ENCODE results near the gene IGSF23. TPM values are rescaled to one million over a fixed set of nuclear protein-coding genes. Genes with fewer than 3 reads are reported as not detected.

IGSF23 gene
- total and polyA plus RNA-seq, 11 donors: 0.21 to 3.5 (median 0.83) TPM; not detected in 8

DNA sequence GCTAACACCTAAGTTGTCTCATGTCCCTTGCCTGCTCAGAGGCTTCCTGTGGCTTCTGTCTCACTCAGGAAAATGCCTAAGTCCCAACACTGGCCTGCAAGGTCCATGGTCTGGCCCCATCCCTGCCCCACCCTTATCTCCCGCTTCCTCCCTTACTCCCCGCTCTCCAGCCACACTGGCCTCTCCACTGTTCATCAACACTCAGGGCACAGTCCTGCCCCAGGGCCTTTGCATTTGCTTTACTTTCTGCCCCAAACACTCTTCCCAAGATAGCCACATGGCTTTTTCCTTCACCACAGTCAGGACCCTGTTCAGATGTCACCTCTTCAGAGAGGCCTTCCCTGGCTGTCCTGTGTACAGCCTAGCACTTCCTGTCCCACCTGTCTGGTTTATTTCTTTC lies 32.1 kb upstream of the IGSF23 start:
- intact Hi-C loops (cut with DNase I): no loop called here
- ATAC-seq (no peak), DNase-seq (no peak)
- no peak overlapping the region for H3K27ac ChIP-seq
- no peaks in the 10 kb centered on the region for H3K4me1 ChIP-seq
- no peak overlapping the region for H3K4me3 ChIP-seq
- no peaks in the 10 kb centered on the region for H3K36me3 ChIP-seq
- no peaks in the 10 kb centered on the region for H3K9me3 ChIP-seq
- TF ChIP-seq, protein P1, sequence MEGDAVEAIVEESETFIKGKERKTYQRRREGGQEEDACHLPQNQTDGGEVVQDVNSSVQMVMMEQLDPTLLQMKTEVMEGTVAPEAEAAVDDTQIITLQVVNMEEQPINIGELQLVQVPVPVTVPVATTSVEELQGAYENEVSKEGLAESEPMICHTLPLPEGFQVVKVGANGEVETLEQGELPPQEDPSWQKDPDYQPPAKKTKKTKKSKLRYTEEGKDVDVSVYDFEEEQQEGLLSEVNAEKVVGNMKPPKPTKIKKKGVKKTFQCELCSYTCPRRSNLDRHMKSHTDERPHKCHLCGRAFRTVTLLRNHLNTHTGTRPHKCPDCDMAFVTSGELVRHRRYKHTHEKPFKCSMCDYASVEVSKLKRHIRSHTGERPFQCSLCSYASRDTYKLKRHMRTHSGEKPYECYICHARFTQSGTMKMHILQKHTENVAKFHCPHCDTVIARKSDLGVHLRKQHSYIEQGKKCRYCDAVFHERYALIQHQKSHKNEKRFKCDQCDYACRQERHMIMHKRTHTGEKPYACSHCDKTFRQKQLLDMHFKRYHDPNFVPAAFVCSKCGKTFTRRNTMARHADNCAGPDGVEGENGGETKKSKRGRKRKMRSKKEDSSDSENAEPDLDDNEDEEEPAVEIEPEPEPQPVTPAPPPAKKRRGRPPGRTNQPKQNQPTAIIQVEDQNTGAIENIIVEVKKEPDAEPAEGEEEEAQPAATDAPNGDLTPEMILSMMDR (IDR thresholded peaks at IDR 0.05): no peak
- no peak for TF ChIP-seq POLR2A (IDR thresholded peaks at IDR 0.05)
- WGBS, 4 donors: 90 to 96% (median 93%) methylated on average over 2 of the region's 2 CpGs
- no peaks in the 10 kb centered on the region for H3K27me3 ChIP-seq

GRCh38 chr19:44582581-44583265 lies 30.6 kb upstream of the IGSF23 start:
- WGBS, 4 donors: 21 to 28% (median 26%) methylated on average over 10 of the region's 10 CpGs
- intact Hi-C loops (cut with DNase I): no loop called here
- H3K27me3 ChIP-seq: no peaks in the 10 kb centered on the region

DNA sequence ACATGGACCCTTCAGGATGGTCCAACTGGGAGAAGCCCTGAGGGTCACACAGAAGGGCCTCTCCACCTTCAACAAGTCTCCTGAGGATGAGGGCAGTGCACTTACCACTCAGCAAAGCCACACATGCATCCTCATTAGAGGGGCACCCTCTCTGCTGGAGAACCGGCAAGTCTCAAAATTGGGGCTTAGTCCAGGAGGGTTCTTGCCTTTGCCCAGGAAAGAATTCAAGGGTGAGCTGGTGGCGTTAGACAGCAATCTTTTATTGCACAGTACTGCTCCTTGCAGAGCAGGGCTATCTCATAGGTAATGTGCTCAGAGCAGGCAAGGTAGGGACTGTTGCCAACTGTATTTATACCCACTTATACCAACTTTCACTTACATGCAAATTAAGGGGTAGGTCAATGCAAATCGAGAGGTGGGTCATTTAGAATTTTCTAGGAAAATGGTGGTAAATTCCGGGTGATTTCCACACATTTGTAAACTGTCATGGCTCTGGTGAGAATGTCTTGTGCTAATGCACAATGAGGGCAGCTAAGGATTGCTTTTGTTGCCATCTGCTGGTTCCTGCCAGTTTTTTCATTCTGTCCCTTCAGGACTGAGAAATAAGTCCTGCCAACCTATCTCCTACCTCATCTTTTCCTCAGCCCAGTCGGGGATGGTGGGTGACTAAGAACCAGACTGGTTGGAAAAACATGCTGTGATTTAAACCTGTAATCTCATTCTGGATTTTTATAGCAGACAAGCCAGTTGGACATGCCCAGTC lies 27.8 kb upstream of the IGSF23 start:
- intact Hi-C loops (cut with DNase I): loop anchor here in 1 of 10 donors (5.0 kb wide), 1 partner anchor 67 kb away; no protein-coding TSS in a partner anchor
- ATAC-seq (no peak), DNase-seq (no peak)
- H3K4me1 ChIP-seq: peaks cover 0 to 15% (median 1%) of the 10 kb centered on the region in 12 donors
- H3K4me3 ChIP-seq: no peak overlapping the region
- 83 to 89% (median 87%) methylated on average over 5 of the region's 5 CpGs for WGBS, 4 donors
- H3K36me3 ChIP-seq: no peaks in the 10 kb centered on the region
- no peak overlapping the region for H3K27ac ChIP-seq
- TF ChIP-seq POLR2A (IDR thresholded peaks at IDR 0.05): no peak
- TF ChIP-seq, protein P1 (IDR thresholded peaks at IDR 0.05): no peak
- H3K9me3 ChIP-seq: peaks cover 0 to 4% (median 0%) of the 10 kb centered on the region in 12 donors
- H3K27me3 ChIP-seq: no peaks in the 10 kb centered on the region

More at GRCh38 chr19:44582581-44583265, 30.6 kb upstream of the IGSF23 start:
- Histone ChIP-seq H3K9me3 (peaks cover 0 to 2% (median 0%) of the 10 kb centered on the region in 12 donors), H3K27ac (no peak overlapping the region), H3K4me3 (no peak overlapping the region), H3K36me3 (no peaks in the 10 kb centered on the region), H3K4me1 (peaks cover 0 to 3% (median 0%) of the 10 kb centered on the region in 12 donors)
- DNase-seq (peak in 1 of 5 donors; percentile 49), ATAC-seq (peak in 1 of 4 donors; percentile 49)
- TF ChIP-seq POLR2A (IDR thresholded peaks at IDR 0.05): no peak
- TF ChIP-seq, protein P1 (IDR thresholded peaks at IDR 0.05): peak; percentile 32 to 68 (median 48)
